Ovary (tissue), 9 donors: ENCODE data around the gene NAA15. TPM values are rescaled to one million over a fixed set of nuclear protein-coding genes. Genes with fewer than 3 reads are reported as not detected.

ENCODE experiments used
- DNase-seq, 5 donors: peaks; one replicate each; pipeline ENCODE4 v3.0.0-alpha.2; 2019 to 2020
- H3K27ac ChIP-seq, 2 donors: fragments of 200-600 bp; one replicate each; pipeline versions ENCODE4 v1.5.1 to v1.8.0; 2019 to 2022
- H3K27me3 ChIP-seq: fragments of 200-600 bp; one replicate; pipeline ENCODE4 v1.8.0; 2022
- H3K36me3 ChIP-seq: fragments of 200-600 bp; sonication (generic); one replicate; pipeline ENCODE4 v1.5.1; 2019
- H3K4me1 ChIP-seq: one replicate; pipeline ENCODE4 v1.8.1; 2013; ENCODE audit warnings: mild to moderate bottlenecking, moderate library complexity; ENCODE audit not compliant: insufficient read depth
- H3K4me3 ChIP-seq: fragments of 200-600 bp; sonication (generic); one replicate; pipeline ENCODE4 v1.5.1; 2017
- H3K9me3 ChIP-seq, 2 donors: fragments of 200-600 bp in 1 of 2; sonication (generic) in 1 of 2; one replicate each; pipeline versions ENCODE4 v1.5.1 to v1.8.1; 2013 to 2019; ENCODE audit warnings: mild to moderate bottlenecking in 1 of 2, moderate library complexity in 1 of 2
- CTCF ChIP-seq, 3 donors: fragments of 450-650 bp in 2 of 3; fragments of 200-600 bp in 1 of 3; IDR thresholded peaks; one replicate each; pipeline versions ENCODE4 v1.5.1 to v1.8.0; 2016 to 2022; ENCODE audit warnings: antibody characterized with exemption in 3 of 3, mild to moderate bottlenecking in 1 of 3
- EP300 ChIP-seq: sonication (generic); formaldehyde crosslinking; IDR thresholded peaks from one replicate; pipeline ENCODE4 v1.6.1; 2017; ENCODE audit warnings: antibody characterized with exemption
- POLR2A ChIP-seq: fragments of 450-650 bp; IDR thresholded peaks from one replicate; pipeline ENCODE4 v1.6.1; 2017; ENCODE audit warnings: antibody characterized with exemption, mild to moderate bottlenecking, moderate library complexity
- WGBS, 3 donors: extraction: QIAGEN DNeasy Blood & Tissue Kit in 1 of 3; methylation state at CpG; one replicate each; pipeline versions ENCODE4 v1.1.5 to v1.1.7; 2013 to 2017; 5-methylcytosine and 5-hydroxymethylcytosine counted together
- intact Hi-C, 4 donors: fragments of 100-400 bp; cut with DNase I; formaldehyde crosslinking; loops; one replicate each; pipeline versions ENCODE4 v1.11.0 to v1.15.1; 2022 to 2023
- polyA plus RNA-seq, 2 donors: library from polyadenylated mRNA; stranded (reverse); fragments of 200-250 nt in 1 of 2; fragments of 350-450 nt in 1 of 2; fragmentation: Illumina TruSeq in 1 of 2; extraction: RNeasy Lipid Tissue Mini Kit (QIAGEN cat#74804) in 1 of 2; gene quantifications; one replicate each; pipeline ENCODE4 v1.2.3, GENCODE V29; 2013 to 2014
- total RNA-seq, 7 donors: library from RNA; depleted of rRNA in 2 of 7; stranded (reverse); fragments of >200 nt in 2 of 7; fragmentation: NEBNext Ultra II Directional in 3 of 7; extraction: Animal tissue kit (Norgen Biotek cat#: 25700) in 3 of 7; gene quantifications; one replicate each; pipeline versions ENCODE4 v1.1.0 to v1.2.4, GENCODE V29; 2016 to 2023
- donor health status: DM: no; HTN: no; CAD: no; lungs with moderate emphysema.
- donor health status: DM: no; HTN: no; CAD: no.
- donor health status: Bipolar disorder and iron deficiency.
- donor health status: DM: yes; HTN: yes; CAD: no.
- donor health status: DM: no; HTN: no; CAD: no.
- donor health status: DM: yes; HTN: yes; CAD: no.

Gene NAA15
- total and polyA plus RNA-seq, 9 donors, result 7.1 to 50.8 (median 35.2) TPM

- Histone ChIP-seq H3K27ac (no peak overlapping the region), H3K4me3 (no peak overlapping the region), H3K36me3 (no peaks in the 10 kb centered on the region), H3K4me1 (no peaks in the 10 kb centered on the region), H3K27me3 (no peaks in the 10 kb centered on the region), H3K9me3 (no peaks in the 10 kb centered on the region)
- DNase-seq, result no peak
- no peak for TF ChIP-seq POLR2A
- TF ChIP-seq EP300, result no peak
- no peak for TF ChIP-seq CTCF (IDR thresholded peaks at IDR 0.05)
- intact Hi-C loops, result no loop called here
- 86 to 89% (median 89%) methylated on average over 1 of the region's 1 CpG for WGBS, 3 donors
Measured at GRCh38 chr4:139273835-139274234, 27.5 kb upstream of the NAA15 start.

DNA sequence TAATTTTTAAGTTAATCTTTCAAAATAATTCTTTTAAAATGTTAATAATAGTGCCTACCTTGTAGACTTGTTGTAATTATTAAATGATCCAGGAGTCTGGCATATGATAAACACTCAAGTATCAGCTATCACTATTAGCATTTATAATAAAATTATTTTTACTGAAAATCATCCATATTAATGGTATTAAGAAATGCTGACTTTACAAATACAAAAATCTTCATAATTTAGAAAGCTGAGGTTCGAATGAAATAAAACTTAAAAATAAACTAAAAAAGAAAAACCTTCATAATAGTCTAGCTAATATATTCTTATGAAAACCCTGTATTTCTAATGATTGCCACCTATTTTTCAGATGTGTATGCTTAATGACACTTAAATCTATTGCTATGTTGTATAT, 26.5 kb upstream of the NAA15 start:
- no peak for TF ChIP-seq CTCF (IDR thresholded peaks at IDR 0.05)
- TF ChIP-seq POLR2A, result no peak
- TF ChIP-seq EP300, result no peak
- Histone ChIP-seq H3K4me1 (no peaks in the 10 kb centered on the region), H3K4me3 (no peak overlapping the region), H3K36me3 (no peaks in the 10 kb centered on the region), H3K27me3 (no peaks in the 10 kb centered on the region), H3K9me3 (no peaks in the 10 kb centered on the region), H3K27ac (no peak overlapping the region)
- no peak for DNase-seq
- intact Hi-C loops, result no loop called here
- 88 to 97% (median 92%) methylated on average over 1 of the region's 1 CpG for WGBS, 3 donors

GRCh38 chr4:139275281-139275735, 26.0 kb upstream of the NAA15 start:
- Histone ChIP-seq H3K27ac (no peak overlapping the region), H3K27me3 (no peaks in the 10 kb centered on the region), H3K36me3 (no peaks in the 10 kb centered on the region), H3K4me3 (no peak overlapping the region), H3K9me3 (no peaks in the 10 kb centered on the region), H3K4me1 (no peaks in the 10 kb centered on the region)
- DNase-seq, result no peak
- TF ChIP-seq POLR2A (no peak), CTCF (IDR thresholded peaks at IDR 0.05) (no peak), EP300 (no peak)
- WGBS, 3 donors, result 96 to 98% (median 96%) methylated on average over 4 of the region's 4 CpGs
- intact Hi-C loops, result no loop called here

DNA sequence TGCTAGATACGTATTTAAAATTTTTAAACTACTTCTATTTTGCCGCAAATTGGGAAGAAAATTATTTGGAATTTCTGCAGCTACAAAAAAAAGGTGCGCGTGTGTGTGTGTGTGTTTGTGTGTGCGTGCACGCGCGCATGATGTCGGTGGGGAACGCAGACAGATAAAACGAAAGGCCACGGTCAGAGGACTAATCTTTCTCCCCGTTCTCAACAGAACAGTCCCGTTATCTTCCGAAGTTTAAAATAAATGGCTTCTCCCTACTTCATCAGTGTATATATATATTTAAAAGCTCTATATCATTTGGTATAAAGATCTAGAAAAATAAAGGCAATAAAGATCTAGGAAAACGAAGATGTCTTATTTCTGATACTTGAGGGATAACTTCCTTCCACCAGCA, 22.8 kb upstream of the NAA15 start:
- no peak overlapping the region for H3K4me3 ChIP-seq
- intact Hi-C loops, result no loop called here

More for the DNA sequence above, 22.8 kb upstream of the NAA15 start:
- Histone ChIP-seq H3K27me3 (no peaks in the 10 kb centered on the region), H3K36me3 (no peaks in the 10 kb centered on the region), H3K9me3 (no peaks in the 10 kb centered on the region), H3K4me1 (peaks cover 5% of the 10 kb centered on the region), H3K27ac (peak overlapping the region in 1 of 2 donors; percentile 78)
- TF ChIP-seq EP300 (no peak), CTCF (IDR thresholded peaks at IDR 0.05) (no peak), POLR2A (no peak)
- peak in 3 of 5 donors; percentile 29 to 47 (median 42) for DNase-seq
- 58 to 68% (median 60%) methylated on average over 16 of the region's 16 CpGs for WGBS, 3 donors
